GM12878 (cell line): ENCODE results near the gene FAM114A1.

Experiments
- ATF7 ChIP-seq: fragments of 450-650 bp; IDR thresholded peaks from 2 replicates; pipeline ENCODE4 v1.6.1; 2016; ENCODE audit warnings: low read depth, mild to moderate bottlenecking
- BHLHE40 ChIP-seq, 2 experiments: fragments of 450-650 bp in 1 of 2; IDR thresholded peaks; 2 replicates each; pipeline ENCODE4 v1.6.1; 2011 to 2017; ENCODE audit warnings: low read depth in 2 of 2, borderline replicate concordance in 1 of 2, improper control_type of control experiment in 1 of 2, low read length in 1 of 2, mild to moderate bottlenecking in 1 of 2
- MAX ChIP-seq: IDR thresholded peaks from 2 replicates; pipeline ENCODE4 v1.6.1; 2012; ENCODE audit warnings: low read depth, low read length, improper control_type of control experiment
- MTA3 ChIP-seq: IDR thresholded peaks from 2 replicates; pipeline ENCODE4 v1.6.1; 2012; ENCODE audit warnings: low read length, inconsistent platforms, borderline replicate concordance
- NFYB ChIP-seq: IDR thresholded peaks from 2 replicates; pipeline ENCODE4 v1.6.1; 2011; ENCODE audit warnings: low read depth, mild to moderate bottlenecking, low read length, improper control_type of control experiment, moderate library complexity; ENCODE audit not compliant: insufficient read depth
- RAD21 ChIP-seq: IDR thresholded peaks from 2 replicates; pipeline ENCODE4 v1.6.1; 2011; ENCODE audit warnings: mild to moderate bottlenecking, low read depth, low read length, moderate library complexity; ENCODE audit not compliant: insufficient read depth
- SMC3 ChIP-seq: IDR thresholded peaks from 2 replicates; pipeline ENCODE4 v1.6.1; 2011; ENCODE audit warnings: low read length, improper control_type of control experiment, borderline replicate concordance

GRCh38 chr4:38820329-38821061 lies 47.1 kb upstream of the FAM114A1 start:
- TF ChIP-seq SMC3 (no peak), NFYB (no peak), ATF7 (peak; percentile 98), MAX (no peak), BHLHE40 (IDR thresholded peaks at IDR 0.05; ENCODE audit: borderline replicate concordance in 1 of 2, low read depth in 2 of 2, low read length in 1 of 2) (peak; percentile 10 to 26; a peak in 1 of 4 replicates), MTA3 (peak; percentile 82; the same call in 1 of the 2 replicates), RAD21 (peak; percentile 17; the same call in 1 of the 2 replicates)
